Measurements from ENCODE around the gene CCNF. TPM values are rescaled to one million over a fixed set of nuclear protein-coding genes. Genes with fewer than 3 reads are reported as not detected.
"Not testable (repeated sequence)": the region's sequence is repeated elsewhere in the genome, so short reads cannot be mapped to it uniquely, and the experiment has no call there.

Gene CCNF
- total and polyA plus RNA-seq, 12 donors, result 0.71 to 5.4 (median 2.2) TPM

GRCh38 chr16:2432801-2433505 lies 3.7 kb downstream of the CCNF start:
- intact Hi-C loops (cut with DNase I), result no loop called here
- WGBS, 4 donors, result 94 to 97% (median 96%) methylated on average over 11 to 15 of the region's 15 CpGs
- TF ChIP-seq, protein P1, sequence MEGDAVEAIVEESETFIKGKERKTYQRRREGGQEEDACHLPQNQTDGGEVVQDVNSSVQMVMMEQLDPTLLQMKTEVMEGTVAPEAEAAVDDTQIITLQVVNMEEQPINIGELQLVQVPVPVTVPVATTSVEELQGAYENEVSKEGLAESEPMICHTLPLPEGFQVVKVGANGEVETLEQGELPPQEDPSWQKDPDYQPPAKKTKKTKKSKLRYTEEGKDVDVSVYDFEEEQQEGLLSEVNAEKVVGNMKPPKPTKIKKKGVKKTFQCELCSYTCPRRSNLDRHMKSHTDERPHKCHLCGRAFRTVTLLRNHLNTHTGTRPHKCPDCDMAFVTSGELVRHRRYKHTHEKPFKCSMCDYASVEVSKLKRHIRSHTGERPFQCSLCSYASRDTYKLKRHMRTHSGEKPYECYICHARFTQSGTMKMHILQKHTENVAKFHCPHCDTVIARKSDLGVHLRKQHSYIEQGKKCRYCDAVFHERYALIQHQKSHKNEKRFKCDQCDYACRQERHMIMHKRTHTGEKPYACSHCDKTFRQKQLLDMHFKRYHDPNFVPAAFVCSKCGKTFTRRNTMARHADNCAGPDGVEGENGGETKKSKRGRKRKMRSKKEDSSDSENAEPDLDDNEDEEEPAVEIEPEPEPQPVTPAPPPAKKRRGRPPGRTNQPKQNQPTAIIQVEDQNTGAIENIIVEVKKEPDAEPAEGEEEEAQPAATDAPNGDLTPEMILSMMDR (IDR thresholded peaks at IDR 0.05), result no peak
- TF ChIP-seq POLR2A (IDR thresholded peaks at IDR 0.05), result no peak
- H3K4me3 ChIP-seq, result no peak overlapping the region
- H3K36me3 ChIP-seq (replicated peaks in 1 of 2), result peaks cover 0 to 24% of the 10 kb centered on the region in 2 donors
- no peaks in the 10 kb centered on the region for H3K27me3 ChIP-seq
- no peaks in the 10 kb centered on the region for H3K9me3 ChIP-seq (replicated peaks in 1 of 3)
- DNase-seq, result no peak
- H3K4me1 ChIP-seq (replicated peaks in 1 of 2), result peaks cover 0 to 10% of the 10 kb centered on the region in 2 donors
- H3K27ac ChIP-seq, result no peak overlapping the region

DNA sequence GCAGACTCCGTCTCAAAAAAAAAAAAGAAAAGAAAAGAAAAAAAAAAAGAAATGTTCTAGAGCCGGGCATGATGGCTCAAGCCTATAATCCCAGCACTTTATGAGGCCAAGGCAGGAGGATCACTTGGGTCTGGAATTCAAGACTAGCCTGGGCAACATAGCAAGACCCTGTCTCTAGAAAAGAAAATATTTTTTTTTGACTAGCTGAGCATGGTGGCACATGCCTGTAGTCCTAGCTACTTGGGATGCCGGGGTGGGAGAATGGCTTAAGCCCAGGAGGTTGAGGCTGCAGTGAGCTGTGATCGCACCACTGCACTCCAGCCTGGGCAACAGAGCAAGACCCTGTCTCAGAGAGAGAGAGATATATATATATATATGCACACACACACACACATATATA lies 6.0 kb downstream of the CCNF start:
- H3K4me1 ChIP-seq (replicated peaks in 1 of 2); intact Hi-C loops (cut with DNase I); H3K27me3 ChIP-seq; H3K27ac ChIP-seq; H3K9me3 ChIP-seq (replicated peaks in 1 of 3); H3K4me3 ChIP-seq; DNase-seq: not testable (repeated sequence)
- peaks cover 0 to 26% of the 10 kb centered on the region in 2 donors for H3K36me3 ChIP-seq (replicated peaks in 1 of 2)
- 92 to 98% (median 95%) methylated on average over 3 to 4 of the region's 4 CpGs for WGBS, 4 donors

- DNase-seq, result no peak
- H3K27me3 ChIP-seq, result no peaks in the 10 kb centered on the region
- no peak overlapping the region for H3K4me3 ChIP-seq
- no peaks in the 10 kb centered on the region for H3K4me1 ChIP-seq (replicated peaks in 1 of 2)
- WGBS, 4 donors, result 89 to 96% (median 95%) methylated on average over 3 to 9 of the region's 9 CpGs
- H3K9me3 ChIP-seq (replicated peaks in 1 of 3), result no peaks in the 10 kb centered on the region
- peaks cover 0 to 26% of the 10 kb centered on the region in 2 donors for H3K36me3 ChIP-seq (replicated peaks in 1 of 2)
- intact Hi-C loops (cut with DNase I), result no loop called here
- no peak for TF ChIP-seq POLR2A (IDR thresholded peaks at IDR 0.05)
- TF ChIP-seq, protein P1 (IDR thresholded peaks at IDR 0.05), result no peak
- no peak overlapping the region for H3K27ac ChIP-seq
Observed at GRCh38 chr16:2436110-2436509, 6.9 kb downstream of the CCNF start.

- no peak for DNase-seq
Observed at GRCh38 chr16:2437032-2437790, 8.0 kb downstream of the CCNF start.

More at GRCh38 chr16:2437032-2437790, 8.0 kb downstream of the CCNF start:
- no peaks in the 10 kb centered on the region for H3K9me3 ChIP-seq (replicated peaks in 1 of 3)
- TF ChIP-seq, protein P1 (IDR thresholded peaks at IDR 0.05), result no peak
- no peak for TF ChIP-seq POLR2A (IDR thresholded peaks at IDR 0.05)
- H3K36me3 ChIP-seq (replicated peaks in 1 of 2), result peaks cover 0 to 22% of the 10 kb centered on the region in 2 donors
- WGBS, 4 donors, result 94 to 96% (median 95%) methylated on average over 18 to 24 of the region's 24 CpGs
- no peak overlapping the region for H3K27ac ChIP-seq
- intact Hi-C loops (cut with DNase I), result no loop called here
- H3K27me3 ChIP-seq, result no peaks in the 10 kb centered on the region
- no peaks in the 10 kb centered on the region for H3K4me1 ChIP-seq (replicated peaks in 1 of 2)
- H3K4me3 ChIP-seq, result no peak overlapping the region
